T-cell (primary cell): ENCODE data around the gene GSTO2. TPM values are rescaled to one million over a fixed set of nuclear protein-coding genes. Genes with fewer than 3 reads are reported as not detected.

Experiments used
- ATAC-seq, 4 experiments: fragments of 200-7000 bp in 3 of 4; fragments of 150-1000 bp in 1 of 4; cut with Tn5 transposase; replicated peaks in 1 of 4; 1 replicate in 3 of 4; 2 replicates in 1 of 4; pipeline ENCODE4 v1.10.0; 2021; ENCODE audit warnings: moderate library complexity in 3 of 4, mild to moderate bottlenecking in 2 of 4, moderate number of reproducible peaks in 1 of 4
- CTCF ChIA-PET, 2 donors: fragments of 300-600 bp; sonication (Branson Sonifier 250); formaldehyde crosslinking; loops; one replicate each; lab custom pipeline; 2022; ENCODE audit warnings: antibody characterized with exemption in 2 of 2; lab: Charles Lee
- POLR2A ChIA-PET, 2 donors: fragments of 300-600 bp; sonication (Branson Sonifier 250); formaldehyde crosslinking; loops; one replicate each; lab custom pipeline; 2022; ENCODE audit warnings: antibody characterized with exemption in 2 of 2; lab: Charles Lee
- DNase-seq, 35 experiments: peaks; one replicate each; pipeline versions ENCODE4 v3.0.0 to v3.0.0-alpha.2; 2013 to 2023
- H3K27ac ChIP-seq: one replicate; pipeline ENCODE4 v1.5.1; 2013; ENCODE audit warnings: low read length
- H3K27me3 ChIP-seq, 2 experiments: replicated peaks in 1 of 2; 1 replicate in 1 of 2; 2 replicates in 1 of 2; pipeline versions ENCODE4 v1.6.1 to v1.7.0; 2013; ENCODE audit warnings: low read length in 1 of 2, mixed read lengths in 1 of 2; ENCODE audit not compliant: control insufficient read depth in 2 of 2, insufficient read depth in 2 of 2; ENCODE audit errors: extremely low read depth in 1 of 2
- H3K36me3 ChIP-seq, 2 donors: 1 replicate in 1 of 2; 2 replicates in 1 of 2; pipeline versions ENCODE4 v1.6.1 to v1.7.0; 2013; ENCODE audit warnings: low read length in 1 of 2; ENCODE audit not compliant: control insufficient read depth in 2 of 2, insufficient read depth in 1 of 2; ENCODE audit errors: extremely low read depth in 1 of 2
- H3K4me1 ChIP-seq, 2 experiments: 1 replicate in 1 of 2; 2 replicates in 1 of 2; pipeline versions ENCODE4 v1.6.1 to v1.7.0; 2013; ENCODE audit warnings: low read length in 2 of 2, mixed read lengths in 1 of 2; ENCODE audit not compliant: insufficient read depth in 2 of 2, control insufficient read depth in 1 of 2; ENCODE audit errors: extremely low read depth in 1 of 2
- H3K4me3 ChIP-seq, 2 donors: 1 replicate in 1 of 2; 2 replicates in 1 of 2; pipeline versions ENCODE4 v1.5.1 to v1.7.0; 2013; ENCODE audit warnings: mild to moderate bottlenecking in 2 of 2, low read length in 1 of 2, moderate library complexity in 1 of 2; ENCODE audit not compliant: control insufficient read depth in 1 of 2; ENCODE audit errors: extremely low read depth in 1 of 2
- H3K9me3 ChIP-seq: 2 replicates; pipeline ENCODE4 v1.7.0; 2013
- H3K27ac Mint-ChIP-seq, 2 donors: one replicate each; pipeline ENCODE4 v1.8.0; 2020 to 2021; ENCODE audit warnings: mild to moderate bottlenecking in 2 of 2, mixed read lengths in 2 of 2
- H3K27me3 Mint-ChIP-seq, 2 donors: one replicate each; pipeline ENCODE4 v1.8.0; 2021 to 2022; ENCODE audit warnings: mixed read lengths in 2 of 2
- H3K36me3 Mint-ChIP-seq: one replicate; pipeline ENCODE4 v1.8.0; 2021; ENCODE audit warnings: mixed read lengths
- H3K4me1 Mint-ChIP-seq, 3 donors: one replicate each; pipeline ENCODE4 v1.8.0; 2020 to 2022; ENCODE audit warnings: mixed read lengths in 3 of 3, mild to moderate bottlenecking in 1 of 3
- H3K4me3 Mint-ChIP-seq, 3 donors: one replicate each; pipeline ENCODE4 v1.8.0; 2020 to 2022; ENCODE audit warnings: mild to moderate bottlenecking in 3 of 3, mixed read lengths in 3 of 3, moderate library complexity in 3 of 3
- H3K9me3 Mint-ChIP-seq, 3 donors: one replicate each; pipeline ENCODE4 v1.8.0; 2020 to 2022; ENCODE audit warnings: mixed read lengths in 3 of 3
- WGBS: methylation state at CpG from one replicate; pipeline ENCODE4 v1.1.5; 2013; ENCODE audit warnings: missing lambda C conversion rate; ENCODE audit not compliant: insufficient coverage; 5-methylcytosine and 5-hydroxymethylcytosine counted together
- total RNA-seq, 35 experiments: library from RNA in 6 of 35; stranded (reverse) in 6 of 35; fragments of 120-200 nt in 1 of 35; gene quantifications; one replicate each; pipeline versions ENCODE4 v1.2.1 to v1.2.4 and lab custom pipeline; 2013 to 2026

Gene GSTO2
- total RNA-seq, 5 donors from 2014 or later (not counting 1 experiment from before 2014, with no cell fraction given), result 0.60 to 2.4 (median 1.9) TPM

DNA sequence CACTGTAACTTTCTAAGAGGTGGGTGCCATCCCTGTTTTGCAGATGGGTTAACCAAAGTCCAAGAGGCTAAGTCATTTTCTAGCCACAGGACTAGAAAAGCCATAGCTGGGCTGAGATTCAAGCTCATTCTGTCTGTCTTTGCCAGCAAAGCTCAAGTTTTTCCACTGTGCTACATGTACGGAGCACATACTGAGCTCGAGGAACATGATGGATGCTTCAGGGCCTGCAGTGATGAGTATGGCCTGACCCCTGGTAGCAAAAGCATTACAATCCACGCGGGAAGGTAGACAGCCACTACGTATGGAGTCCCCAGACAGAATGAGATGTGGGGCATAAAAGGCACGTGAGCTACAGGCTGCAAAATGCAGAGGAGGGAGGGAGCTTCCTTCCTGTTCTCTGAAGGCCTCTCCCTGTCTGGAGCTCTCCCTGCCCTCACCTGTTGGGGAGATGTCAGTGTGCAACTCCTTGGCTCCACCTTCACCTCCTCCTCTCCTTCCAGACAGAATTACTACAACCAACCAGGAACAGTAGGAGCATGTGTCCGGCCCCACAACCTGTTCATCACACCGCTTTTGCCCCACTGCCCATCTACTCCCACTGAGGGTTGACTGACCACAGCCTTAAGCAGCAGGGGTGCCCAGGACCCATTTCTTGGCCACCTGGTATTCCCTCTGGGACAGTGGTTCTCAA, 52.9 kb downstream of the GSTO2 start:
- H3K4me3 ChIP-seq, result peak overlapping the region in 1 of 2 donors; percentile 27
- peak overlapping the region; percentile 62 to 85 (median 65) for H3K4me3 Mint-ChIP-seq
- H3K27me3 Mint-ChIP-seq, result no peaks in the 10 kb centered on the region
- H3K4me1 ChIP-seq, result peaks cover 79 to 87% of the 10 kb centered on the region in 2 experiments
- H3K27ac ChIP-seq, result peak overlapping the region; percentile 74
- no peaks in the 10 kb centered on the region for H3K9me3 Mint-ChIP-seq
- no peaks in the 10 kb centered on the region for H3K27me3 ChIP-seq
- 45% methylated on average over 7 of the region's 8 CpGs for WGBS
- peak overlapping the region; percentile 97 to 98 for H3K27ac Mint-ChIP-seq
- POLR2A ChIA-PET, result interaction anchor here (0.6 to 1.4 kb wide), 4 partner anchors 8 to 200 kb away, joined by 3 to 6 read pairs (median 4); partner anchors contain the start of gene SFR1 (in 1 of the 2)
- no peaks in the 10 kb centered on the region for H3K9me3 ChIP-seq
- peaks cover 19% of the 10 kb centered on the region for H3K36me3 Mint-ChIP-seq
- peaks cover 98 to 100% (median 100%) of the 10 kb centered on the region in 3 donors for H3K4me1 Mint-ChIP-seq
- peaks cover 12 to 22% of the 10 kb centered on the region in 2 donors for H3K36me3 ChIP-seq
- ATAC-seq (peak; percentile 70 to 77 (median 72)), DNase-seq (peak in 3 of 35 experiments; percentile 13 to 45 (median 29))
- CTCF ChIA-PET, result interaction anchor here (0.6 to 2.7 kb wide), 15 partner anchors 15 to 1947 kb away, joined by 3 to 20 read pairs (median 6); partner anchors contain the start of genes CFAP58 (in 1 of the 2) and ITPRIP (in 1 of the 2)

DNA sequence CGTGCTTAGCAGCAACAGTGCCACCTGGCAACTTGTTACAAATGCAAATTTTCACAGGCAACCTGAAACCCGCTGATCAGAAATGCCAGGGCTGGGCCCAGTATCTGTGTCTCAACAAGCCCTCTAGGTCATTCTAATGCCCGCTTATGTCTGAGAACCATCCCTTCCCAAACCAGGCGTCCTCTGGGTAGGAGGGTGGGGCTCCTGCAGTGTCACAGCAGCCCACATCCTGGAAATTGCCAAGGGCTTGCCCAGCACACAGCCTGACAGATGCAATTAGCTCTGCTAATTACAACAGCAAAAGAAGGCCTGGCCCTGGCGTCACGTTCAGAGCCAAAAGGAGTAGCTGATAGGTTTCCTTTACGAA, 53.4 kb downstream of the GSTO2 start:
- ChIA-PET POLR2A (interaction anchor here in 1 of 2 donors (0.7 to 1.4 kb wide), 2 partner anchors 14 to 201 kb away, joined by 3 to 4 read pairs; partner anchors contain the start of gene SFR1), CTCF (interaction anchor here (1.1 to 2.7 kb wide), 8 partner anchors 16 to 30 kb away, joined by 4 to 20 read pairs (median 9); partner anchors contain the start of gene ITPRIP (in 1 of the 2))
- peak overlapping the region; percentile 62 to 85 (median 65) for H3K4me3 Mint-ChIP-seq
- H3K4me1 Mint-ChIP-seq, result peaks cover 98 to 100% (median 100%) of the 10 kb centered on the region in 3 donors
- peaks cover 14% of the 10 kb centered on the region for H3K36me3 Mint-ChIP-seq
- H3K9me3 ChIP-seq, result no peaks in the 10 kb centered on the region
- WGBS, result 31% methylated on average over 4 of the region's 7 CpGs
- H3K9me3 Mint-ChIP-seq, result no peaks in the 10 kb centered on the region
- H3K27me3 ChIP-seq, result no peaks in the 10 kb centered on the region
- DNase-seq (peak in 5 of 35 experiments; percentile 20 to 45 (median 27)), ATAC-seq (peak; percentile 33 to 62 (median 60))
- H3K4me1 ChIP-seq, result peaks cover 84 to 92% of the 10 kb centered on the region in 2 experiments
- H3K27ac ChIP-seq, result peak overlapping the region; percentile 74
- peak overlapping the region in 1 of 2 donors; percentile 27 for H3K4me3 ChIP-seq
- no peaks in the 10 kb centered on the region for H3K27me3 Mint-ChIP-seq
- peaks cover 12 to 19% of the 10 kb centered on the region in 2 donors for H3K36me3 ChIP-seq
- H3K27ac Mint-ChIP-seq, result peak overlapping the region; percentile 97 to 98

DNA sequence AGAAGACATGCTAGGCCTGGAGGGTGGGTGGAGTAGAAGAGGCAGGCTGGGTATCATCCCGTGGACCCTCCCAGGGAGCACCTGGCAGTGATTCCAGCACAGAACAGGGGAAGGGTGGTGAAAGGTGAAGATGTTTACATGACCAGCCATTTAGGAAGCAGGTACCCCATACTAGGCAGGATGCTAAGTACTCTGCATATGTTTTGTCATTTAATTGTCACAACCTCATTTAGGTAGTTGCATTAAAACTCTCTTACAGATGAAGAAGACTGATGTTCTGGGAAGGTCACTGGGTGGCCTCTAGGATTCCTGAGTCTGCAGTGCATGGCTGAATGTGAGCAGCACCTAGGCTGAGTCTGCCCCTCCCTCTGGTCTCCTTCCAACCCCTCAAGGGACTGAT, 54.1 kb downstream of the GSTO2 start:
- ATAC-seq (no peak), DNase-seq (no peak)
- peak overlapping the region; percentile 97 to 98 for H3K27ac Mint-ChIP-seq
- no peaks in the 10 kb centered on the region for H3K27me3 Mint-ChIP-seq
- Histone ChIP-seq H3K27me3 (no peaks in the 10 kb centered on the region), H3K4me1 (peaks cover 90 to 92% of the 10 kb centered on the region in 2 experiments), H3K27ac (peak overlapping the region; percentile 74), H3K4me3 (no peak overlapping the region), H3K9me3 (no peaks in the 10 kb centered on the region), H3K36me3 (peaks cover 7 to 15% of the 10 kb centered on the region in 2 donors)
- no CpG with 5 or more reads among the region's 1 CpG for WGBS
- no peaks in the 10 kb centered on the region for H3K9me3 Mint-ChIP-seq
- peaks cover 8% of the 10 kb centered on the region for H3K36me3 Mint-ChIP-seq
- POLR2A ChIA-PET, result no interaction called here
- H3K4me1 Mint-ChIP-seq, result peaks cover 98 to 100% (median 100%) of the 10 kb centered on the region in 3 donors
- peak overlapping the region; percentile 14 to 85 (median 62) for H3K4me3 Mint-ChIP-seq
- CTCF ChIA-PET, result interaction anchor here (1.4 to 2.7 kb wide), 6 partner anchors 15 to 29 kb away, joined by 4 to 20 read pairs (median 9); partner anchors contain the start of gene ITPRIP (in 1 of the 2)

DNA sequence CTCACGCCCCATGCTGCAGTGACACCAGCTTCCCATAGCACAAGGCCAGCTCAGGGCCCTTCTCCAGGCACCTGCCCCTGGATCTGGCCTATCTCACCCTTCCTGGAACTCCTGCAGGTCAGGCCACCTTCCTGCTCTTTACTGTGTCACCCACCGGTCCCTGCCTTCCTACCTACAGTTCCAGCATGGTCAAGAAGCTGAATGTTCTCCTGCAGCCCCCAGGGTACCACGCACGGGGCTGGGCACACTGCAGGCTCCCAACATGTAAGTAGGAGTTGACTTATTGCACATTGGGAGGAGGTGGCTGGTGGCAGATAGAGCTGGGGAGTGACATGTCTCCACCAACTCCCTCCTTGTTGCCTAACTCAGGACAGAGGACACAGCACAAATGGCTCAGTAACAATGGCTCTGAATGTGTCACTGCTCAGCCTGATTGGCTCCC, 54.8 kb downstream of the GSTO2 start:
- peaks cover 5% of the 10 kb centered on the region for H3K36me3 Mint-ChIP-seq
- H3K36me3 ChIP-seq, result peaks cover 6 to 11% of the 10 kb centered on the region in 2 donors
- no peaks in the 10 kb centered on the region for H3K9me3 ChIP-seq
- DNase-seq (no peak), ATAC-seq (no peak)
- peak overlapping the region in 1 of 2 donors; percentile 49 for H3K4me3 ChIP-seq
- no peaks in the 10 kb centered on the region for H3K27me3 ChIP-seq
- peak overlapping the region; percentile 74 for H3K27ac ChIP-seq
- no peaks in the 10 kb centered on the region for H3K27me3 Mint-ChIP-seq
- 95% methylated on average over 3 of the region's 4 CpGs for WGBS
- peak overlapping the region; percentile 31 to 85 (median 49) for H3K4me3 Mint-ChIP-seq
- H3K9me3 Mint-ChIP-seq, result no peaks in the 10 kb centered on the region
- H3K4me1 ChIP-seq, result peaks cover 84 to 98% of the 10 kb centered on the region in 2 experiments
- ChIA-PET CTCF (interaction anchor here (2.0 to 2.7 kb wide), 2 partner anchors 17 to 18 kb away, joined by 6 to 20 read pairs; no protein-coding TSS in a partner anchor), POLR2A (no interaction called here)
- H3K4me1 Mint-ChIP-seq, result peaks cover 99 to 100% (median 100%) of the 10 kb centered on the region in 3 donors
- H3K27ac Mint-ChIP-seq, result peak overlapping the region; percentile 97 to 98

DNA sequence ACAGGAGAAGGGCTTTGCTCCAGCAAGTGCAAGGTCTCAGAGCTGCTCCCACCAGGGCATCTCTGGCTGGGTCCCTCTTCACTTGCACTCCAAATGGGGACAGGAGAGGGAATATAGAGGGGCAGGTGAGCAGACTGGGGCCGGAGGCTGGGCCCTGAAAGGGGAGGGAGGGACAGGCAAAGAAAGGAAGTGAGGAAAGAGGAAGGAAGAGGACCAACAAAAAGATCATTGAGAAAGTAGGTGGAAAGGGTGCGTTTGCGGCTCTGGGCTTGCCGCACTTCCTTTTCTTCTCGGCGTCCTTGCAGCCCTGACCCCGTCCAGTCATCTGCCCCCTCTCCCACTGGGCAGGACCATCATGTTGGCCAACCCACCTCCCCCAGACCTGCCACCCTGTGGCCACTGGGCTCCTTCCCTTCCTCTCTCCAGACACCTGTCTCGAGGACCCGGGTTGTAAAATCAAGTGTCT, 55.3 kb downstream of the GSTO2 start:
- peak in 1 of 35 experiments; percentile 37 for DNase-seq
- no peaks in the 10 kb centered on the region for H3K27me3 Mint-ChIP-seq
- CTCF ChIA-PET, result interaction anchor here (1.0 to 2.0 kb wide), 2 partner anchors 18 to 33 kb away, joined by 3 to 6 read pairs; no protein-coding TSS in a partner anchor
- peaks cover 5% of the 10 kb centered on the region for H3K36me3 Mint-ChIP-seq
- H3K27ac Mint-ChIP-seq, result peak overlapping the region; percentile 97 to 98
- peak overlapping the region; percentile 31 to 85 (median 49) for H3K4me3 Mint-ChIP-seq
- Histone ChIP-seq H3K27ac (peak overlapping the region; percentile 74), H3K9me3 (no peaks in the 10 kb centered on the region), H3K4me3 (peak overlapping the region in 1 of 2 donors; percentile 49), H3K36me3 (peaks cover 6 to 7% of the 10 kb centered on the region in 2 donors), H3K4me1 (peaks cover 82 to 98% of the 10 kb centered on the region in 2 experiments), H3K27me3 (no peaks in the 10 kb centered on the region)
- POLR2A ChIA-PET, result no interaction called here
- no peak for ATAC-seq
- no peaks in the 10 kb centered on the region for H3K9me3 Mint-ChIP-seq
- peaks cover 99 to 100% (median 100%) of the 10 kb centered on the region in 3 donors for H3K4me1 Mint-ChIP-seq
- WGBS, result 47% methylated on average over 6 of the region's 9 CpGs

DNA sequence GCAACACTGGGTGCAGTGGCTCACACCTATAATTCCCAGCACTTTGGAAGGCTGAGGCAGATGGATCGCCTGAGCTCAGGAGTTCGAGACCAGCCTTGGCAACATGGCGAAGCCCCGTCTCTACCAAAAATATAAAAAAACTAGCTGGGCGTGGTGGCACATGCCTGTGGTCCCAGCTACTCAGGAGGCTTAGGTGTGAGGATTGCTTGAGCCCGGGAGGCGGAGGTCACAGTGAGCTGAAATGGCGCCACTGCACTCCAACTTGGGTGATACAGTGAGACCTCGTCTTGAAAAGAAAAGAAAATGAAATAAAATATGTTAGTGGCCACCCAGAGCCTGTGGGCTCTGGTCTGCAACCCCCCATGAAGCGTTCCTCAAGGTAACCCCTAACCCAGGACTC, 55.9 kb downstream of the GSTO2 start:
- H3K4me3 ChIP-seq, result peak overlapping the region in 1 of 2 donors; percentile 49
- no peaks in the 10 kb centered on the region for H3K27me3 ChIP-seq
- CTCF ChIA-PET, result interaction anchor here in 1 of 2 donors (0.6 to 1.0 kb wide), 2 partner anchors 30 to 33 kb away, joined by 3 read pairs; no protein-coding TSS in a partner anchor
- H3K27ac ChIP-seq, result peak overlapping the region; percentile 74
- peaks cover 6 to 7% of the 10 kb centered on the region in 2 donors for H3K36me3 ChIP-seq
- peaks cover 5% of the 10 kb centered on the region for H3K36me3 Mint-ChIP-seq
- peak overlapping the region in 2 of 3 donors; percentile 49 to 85 for H3K4me3 Mint-ChIP-seq
- no peak for DNase-seq
- peaks cover 99 to 100% (median 100%) of the 10 kb centered on the region in 3 donors for H3K4me1 Mint-ChIP-seq
- WGBS, result 92% methylated on average over 4 of the region's 10 CpGs
- H3K4me1 ChIP-seq, result peaks cover 82 to 100% of the 10 kb centered on the region in 2 experiments
- peak overlapping the region; percentile 97 to 98 for H3K27ac Mint-ChIP-seq
- H3K27me3 Mint-ChIP-seq, result no peaks in the 10 kb centered on the region
- ATAC-seq, result no peak
- no peaks in the 10 kb centered on the region for H3K9me3 Mint-ChIP-seq
- no peaks in the 10 kb centered on the region for H3K9me3 ChIP-seq
- POLR2A ChIA-PET, result no interaction called here
